NCI-H2227 treated with DMSO at 0.1 percent for 48 hours (cell line): ENCODE measurements around the gene GABRG3.
A peak's percentile ranks its signal among the peaks of the same experiment; 100 is the strongest.

Experiments
- DNase-seq: peaks from one replicate; lab custom pipeline; 2025; lab: John Stamatoyannopoulos, UW

Gene GABRG3

DNA sequence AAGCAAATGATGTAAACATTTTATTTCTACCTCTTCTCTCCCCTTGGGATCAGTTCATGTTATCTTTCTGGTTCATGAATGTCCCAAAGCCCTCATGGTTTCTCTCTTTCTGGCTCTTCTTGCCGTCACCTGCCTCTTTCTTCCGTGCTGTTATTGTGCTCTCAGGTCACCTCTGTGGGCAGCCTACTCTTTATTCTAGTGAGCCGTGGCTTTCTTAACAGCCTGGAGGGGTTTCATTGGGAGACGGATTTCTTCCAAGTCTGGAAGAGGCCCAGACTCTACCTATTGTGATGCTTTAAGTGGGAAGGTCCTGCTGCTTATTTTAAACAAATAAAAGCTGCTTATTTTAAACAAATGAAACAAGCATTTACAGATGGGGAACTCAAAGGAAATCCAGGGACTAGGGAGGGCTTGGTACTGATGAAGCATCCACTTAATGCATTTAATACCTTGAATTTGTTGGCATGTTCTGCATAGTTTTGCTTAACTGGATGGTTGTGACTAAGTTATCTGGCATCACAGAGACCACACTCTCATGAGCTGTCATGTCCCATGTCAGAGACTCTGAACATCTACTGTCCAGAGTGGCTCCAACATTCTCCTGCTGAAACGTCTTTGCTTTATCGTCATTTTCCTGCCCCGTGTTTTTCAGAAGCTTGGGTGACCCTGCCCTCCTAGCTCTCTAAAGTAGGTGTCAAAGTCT is 443.3 kb downstream of the GABRG3 start:
- DNase-seq: no peak

DNA sequence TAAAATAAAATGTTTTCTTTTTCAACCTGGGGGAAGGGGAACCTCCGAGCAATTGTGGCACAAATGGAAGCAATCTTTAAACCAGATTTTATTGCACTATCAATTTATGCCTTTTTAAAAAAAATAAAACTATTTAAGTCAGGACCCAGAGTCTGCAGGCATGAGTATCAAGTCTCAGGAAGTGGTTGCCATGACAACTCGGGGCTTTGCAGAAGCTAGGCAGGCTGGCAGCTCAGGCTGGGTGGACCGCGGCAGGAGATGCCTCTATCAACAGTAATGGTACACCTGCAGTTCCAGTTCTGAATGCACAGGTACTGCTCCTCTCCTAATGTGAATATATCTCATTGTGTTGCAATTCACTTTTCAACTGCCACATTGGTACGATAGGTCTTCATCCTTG is 447.7 kb downstream of the GABRG3 start:
- DNase-seq: peak; percentile 37

DNA sequence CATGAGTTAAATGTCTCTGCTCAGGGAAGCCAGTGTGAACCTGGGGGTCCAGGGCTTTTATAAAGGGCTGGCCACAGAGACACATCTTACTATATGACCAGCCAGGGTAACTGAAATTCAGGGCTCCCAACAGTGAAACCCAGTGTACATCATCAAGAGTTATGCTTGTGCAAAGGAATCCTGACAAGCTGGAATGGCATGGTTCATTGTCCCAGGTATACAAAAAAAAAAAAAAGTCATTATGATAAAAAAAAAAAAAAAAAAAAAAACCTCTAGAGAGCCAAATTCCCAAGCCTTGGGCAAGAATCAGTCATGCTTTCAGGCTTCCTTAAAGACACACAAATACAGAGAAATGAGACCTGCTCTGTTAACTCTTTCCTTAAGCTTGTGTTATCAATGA is 452.0 kb downstream of the GABRG3 start:
- DNase-seq: no peak

DNA sequence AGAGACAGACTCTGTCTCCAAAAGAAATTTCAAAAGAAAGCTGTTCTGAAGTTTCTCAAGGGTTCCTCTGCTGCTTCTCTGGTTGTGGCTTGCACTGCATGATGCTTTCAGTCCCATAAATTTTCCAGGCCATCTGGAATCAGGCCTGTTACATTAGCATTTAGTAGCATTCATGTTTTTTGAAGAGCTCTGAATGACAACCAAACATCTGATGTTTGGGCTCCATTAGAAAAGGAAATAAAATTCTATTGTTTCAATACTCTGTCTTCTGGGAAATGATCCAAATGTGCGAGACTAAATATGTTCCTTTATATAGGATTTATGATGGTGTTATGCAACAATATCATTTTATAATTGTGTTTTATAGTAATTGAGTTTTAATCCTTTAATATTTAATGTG is 455.8 kb downstream of the GABRG3 start:
- no peak for DNase-seq

DNA sequence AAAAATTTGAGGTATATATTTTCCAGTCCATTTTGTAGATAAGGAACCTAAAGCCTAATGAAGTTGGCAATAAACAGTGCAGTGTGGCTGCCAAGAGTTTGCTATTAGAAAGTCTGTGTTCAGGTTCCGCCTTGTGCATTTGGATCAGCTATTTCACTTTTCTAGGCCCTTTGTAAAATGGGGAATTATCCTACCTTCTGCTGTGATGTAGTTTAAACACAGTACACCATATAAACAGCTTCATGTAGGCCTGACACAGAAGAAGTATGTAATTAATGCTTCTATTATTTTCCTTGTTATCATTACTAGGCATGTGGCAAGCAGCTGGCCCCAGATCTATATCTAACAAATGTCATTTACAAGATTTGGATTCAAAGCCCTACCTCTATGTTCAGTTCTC is 456.3 kb downstream of the GABRG3 start:
- no peak for DNase-seq

DNA sequence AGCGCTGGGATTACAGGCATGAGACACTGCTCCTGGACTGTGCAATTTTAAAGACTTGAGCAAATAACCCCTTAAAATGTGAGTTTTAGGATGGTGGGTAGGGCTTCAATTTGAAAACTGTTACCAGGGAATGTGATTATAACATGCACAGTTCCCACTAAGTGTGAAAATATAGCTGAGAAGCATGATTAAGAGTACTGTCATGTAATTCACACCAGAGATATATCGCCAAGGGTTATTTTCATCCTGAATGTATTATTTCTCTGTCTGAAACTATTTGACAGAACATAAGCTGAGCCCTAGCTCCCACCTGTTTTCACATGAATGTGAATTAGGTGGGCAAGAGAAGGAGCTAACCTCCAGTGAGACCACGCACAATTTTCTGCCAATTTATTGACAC is 457.2 kb downstream of the GABRG3 start:
- no peak for DNase-seq

DNA sequence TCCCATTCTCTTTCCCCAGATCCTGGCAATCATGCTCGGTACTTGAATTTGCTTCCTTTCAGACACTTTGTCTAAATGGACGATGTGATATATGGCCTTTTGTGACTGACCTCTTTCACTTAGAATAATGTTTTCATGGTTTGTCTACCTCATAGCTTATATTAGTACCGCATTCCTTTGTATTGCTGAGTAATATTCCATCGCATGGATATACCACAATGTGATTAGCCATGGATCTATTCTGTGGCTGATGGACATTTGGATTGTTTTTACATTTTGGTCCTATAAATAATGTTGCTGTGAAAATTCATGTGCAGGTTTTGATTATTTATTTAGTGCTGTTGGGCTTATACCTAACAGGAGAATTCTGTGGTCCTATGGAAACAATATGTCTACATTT is 458.6 kb downstream of the GABRG3 start:
- no peak for DNase-seq

DNA sequence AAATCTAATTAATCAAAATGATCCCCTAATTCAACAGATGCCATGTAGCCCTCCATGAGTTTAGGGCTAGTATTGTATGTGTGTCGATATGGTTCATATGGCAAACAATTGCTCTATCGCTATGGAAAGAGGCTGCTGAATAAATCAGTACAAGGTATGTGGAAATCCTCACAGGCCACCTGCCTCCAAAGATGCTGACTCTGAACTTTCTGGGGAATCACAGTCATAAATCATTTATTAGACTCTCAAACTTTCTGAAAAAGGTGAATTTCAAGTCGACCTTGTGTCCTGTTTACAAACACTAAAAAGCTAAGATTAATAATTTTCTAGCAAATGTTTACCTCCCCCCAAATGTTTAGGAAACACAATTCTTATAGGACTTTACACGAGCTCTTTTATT is 462.6 kb downstream of the GABRG3 start:
- no peak for DNase-seq

DNA sequence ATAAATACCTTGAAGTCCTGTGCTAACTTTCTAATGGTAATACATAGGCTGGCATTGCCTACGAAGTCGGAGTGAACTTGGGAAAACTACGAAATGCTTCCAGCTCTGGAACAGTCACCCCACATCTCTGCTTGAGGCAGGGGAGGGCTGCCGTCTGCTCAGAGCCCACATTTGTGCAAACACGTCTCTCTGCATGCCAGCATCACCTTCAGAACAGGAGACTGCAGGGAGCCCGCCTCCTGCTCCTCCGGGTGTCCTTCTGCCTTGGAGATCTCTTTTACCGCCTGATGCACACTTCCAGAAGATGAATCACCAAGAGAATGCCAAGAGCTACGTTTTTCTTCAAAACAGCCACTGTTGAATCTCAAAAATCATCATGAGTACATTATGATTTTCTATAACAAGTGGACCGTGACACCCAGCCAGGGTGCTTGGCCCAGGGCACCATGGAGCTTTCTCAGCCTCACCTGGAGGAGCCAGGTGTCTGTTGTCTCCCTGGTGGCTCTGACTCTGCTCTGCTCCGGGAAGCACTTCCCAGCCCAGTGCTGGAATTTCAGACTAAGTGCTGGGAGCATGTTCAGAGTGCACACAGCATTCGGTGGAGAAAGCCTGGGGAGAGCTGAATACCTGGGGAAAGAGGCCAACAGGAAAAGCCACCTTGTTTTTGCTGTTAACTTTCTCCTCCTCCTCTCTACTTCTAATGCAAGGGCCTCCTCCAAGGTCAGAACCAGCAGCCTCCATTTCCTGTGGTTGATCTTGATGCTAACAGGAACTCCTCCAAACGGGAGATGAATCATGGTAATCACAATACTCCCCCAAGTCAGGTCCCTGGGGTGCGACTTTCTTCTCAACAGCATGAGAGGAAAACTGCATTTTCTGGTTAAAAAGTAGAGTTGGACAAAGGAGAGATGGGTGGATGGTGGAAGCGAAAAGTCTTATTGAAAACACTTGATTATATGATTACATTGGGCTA is 467.7 kb downstream of the GABRG3 start:
- no peak for DNase-seq

DNA sequence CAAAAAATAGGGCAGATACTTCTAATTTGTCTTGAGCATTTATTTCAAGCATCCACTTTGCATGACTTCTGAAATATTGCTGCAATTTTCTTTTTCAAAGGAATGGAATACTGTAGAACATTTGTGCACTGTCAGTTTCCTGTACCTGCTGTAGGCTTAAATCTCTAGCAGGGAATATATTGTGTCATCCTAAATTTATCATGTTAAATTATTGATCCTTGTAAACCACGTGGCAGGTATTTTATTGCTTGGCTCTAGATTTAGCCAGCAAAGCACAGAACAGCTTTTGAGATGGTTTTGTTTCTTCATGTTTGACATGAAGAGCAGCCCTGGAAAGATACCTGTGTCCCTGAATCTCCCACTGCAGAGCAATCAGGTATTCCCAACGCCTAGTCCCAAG is 470.1 kb downstream of the GABRG3 start:
- DNase-seq: no peak

DNA sequence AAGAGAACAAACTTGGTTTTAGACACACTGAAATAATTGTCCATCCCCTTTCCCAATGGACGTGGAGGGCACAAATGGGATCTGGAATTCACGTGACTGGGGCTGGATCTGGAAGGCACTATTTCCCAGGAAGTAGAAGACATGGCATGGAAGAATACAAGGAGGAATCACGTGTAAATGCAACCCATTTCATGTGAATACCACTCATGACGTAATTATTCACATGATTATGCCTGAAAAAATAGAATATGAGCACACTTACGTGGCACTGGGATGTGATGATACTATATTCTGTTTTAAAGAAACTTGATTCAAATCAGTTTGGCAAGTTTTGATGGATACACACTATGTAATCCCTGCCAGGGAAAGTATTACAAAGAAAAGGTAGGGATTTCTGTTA is 477.3 kb downstream of the GABRG3 start:
- DNase-seq: no peak

DNA sequence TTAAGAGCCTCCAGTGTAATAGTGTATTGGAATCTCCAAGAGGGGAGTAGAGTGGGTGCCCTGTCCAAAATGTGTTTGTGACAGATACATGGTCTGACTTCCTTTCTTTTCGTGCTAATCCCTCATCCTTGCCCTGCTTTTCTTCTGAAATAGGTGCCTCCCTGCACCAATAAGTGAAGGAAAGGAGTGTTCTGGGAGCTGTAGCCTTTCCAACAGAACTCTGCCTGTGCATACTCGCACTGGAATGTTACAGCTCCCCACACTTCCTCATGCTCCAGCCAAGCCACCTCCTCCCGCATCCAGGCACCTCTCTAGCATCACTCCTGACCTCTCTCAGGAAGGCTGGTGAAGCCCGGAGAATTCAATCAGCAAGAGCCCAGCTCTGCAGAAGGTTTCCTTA is 478.0 kb downstream of the GABRG3 start:
- no peak for DNase-seq

DNA sequence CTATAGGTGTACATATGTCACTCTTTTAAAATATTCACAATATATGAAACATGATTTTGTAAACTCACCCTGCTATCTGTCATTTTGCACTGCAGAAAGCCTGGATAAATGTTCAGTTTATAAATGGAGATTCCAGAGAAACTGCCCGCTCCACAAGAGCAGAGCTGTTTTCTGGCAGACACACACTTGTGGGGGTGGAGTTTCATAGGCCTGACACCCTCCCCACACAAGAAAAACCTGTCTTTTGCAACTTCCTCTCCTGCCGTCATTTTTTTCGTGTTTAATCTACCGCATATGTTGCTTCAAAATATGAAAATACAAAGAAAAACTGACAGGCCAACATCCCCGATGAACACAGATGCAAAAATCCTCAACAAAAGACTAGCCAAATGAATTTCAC is 479.0 kb downstream of the GABRG3 start:
- no peak for DNase-seq

DNA sequence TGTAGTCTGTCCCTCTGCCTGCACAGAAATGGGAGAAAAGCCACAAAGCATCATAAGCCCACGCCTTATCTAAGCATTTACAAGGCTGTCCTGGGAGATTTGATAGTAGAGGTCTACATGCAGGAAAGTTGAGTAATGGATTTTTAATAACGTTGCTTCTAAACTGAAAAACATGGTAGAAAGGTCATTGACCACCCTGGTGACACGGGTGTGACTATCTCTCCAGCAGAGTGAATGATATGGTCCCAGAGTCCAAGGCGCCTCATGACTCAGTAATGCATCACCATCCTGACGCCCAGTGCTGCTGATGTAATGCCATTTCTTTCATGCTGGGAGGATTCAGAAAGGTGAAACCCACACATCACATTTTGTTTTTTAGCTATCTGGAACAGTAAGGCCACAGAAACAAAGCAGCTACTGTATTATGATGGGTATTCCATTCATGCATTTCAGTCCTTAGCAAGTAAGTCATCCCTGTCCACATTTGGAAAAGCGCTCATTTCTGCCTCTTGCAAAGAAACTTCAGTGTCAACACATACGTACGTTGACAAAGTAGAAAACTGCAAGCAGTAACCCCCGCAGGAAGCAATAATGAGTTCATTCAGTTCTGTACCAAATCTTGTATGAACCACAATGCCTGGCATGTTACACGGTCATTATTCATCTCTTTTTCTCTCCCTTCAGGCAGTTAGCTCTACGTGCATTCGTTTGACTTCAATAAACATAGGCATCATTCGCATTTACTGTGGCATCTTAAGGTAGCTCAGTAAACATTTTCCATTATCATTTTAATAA is 483.5 kb downstream of the GABRG3 start:
- DNase-seq: no peak

DNA sequence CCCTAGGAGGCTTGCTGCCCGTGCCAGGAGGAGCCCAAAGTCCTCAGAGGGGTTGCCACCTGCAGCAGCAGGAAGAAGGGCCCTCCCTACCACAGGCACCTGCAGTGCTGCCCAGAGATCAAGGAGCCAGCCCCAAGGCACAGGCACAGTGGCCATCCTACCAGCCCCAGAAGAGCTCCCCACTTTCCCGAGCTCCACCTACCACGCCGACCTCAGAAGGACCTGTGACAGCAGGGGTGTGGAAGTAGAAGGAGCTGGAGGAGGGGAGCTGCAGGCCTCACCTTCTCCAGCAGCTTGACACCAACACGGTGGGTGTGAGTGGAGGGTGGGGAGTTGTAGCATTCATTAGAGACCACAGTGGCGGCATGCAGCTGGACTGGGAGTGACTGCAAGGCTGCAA is 485.8 kb downstream of the GABRG3 start:
- no peak for DNase-seq

DNA sequence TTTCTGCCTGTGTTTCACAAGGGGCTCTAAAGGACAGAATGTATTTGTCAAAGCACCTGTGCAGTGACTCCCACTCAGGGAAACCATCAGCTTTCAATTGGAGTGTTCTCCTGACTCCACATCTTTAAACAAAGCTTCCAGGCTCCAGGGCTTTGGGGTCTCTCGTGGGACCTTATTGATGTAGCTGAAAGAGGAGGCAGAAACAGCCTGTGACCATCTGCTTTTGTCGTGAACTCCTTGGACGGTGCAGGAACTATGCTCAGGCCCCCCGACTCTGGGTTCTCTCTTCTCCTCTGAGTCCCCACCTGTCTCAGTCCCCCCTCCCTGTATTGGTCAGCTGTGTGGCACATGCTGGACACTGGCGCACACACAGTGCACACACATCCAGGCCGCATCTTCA is 486.8 kb downstream of the GABRG3 start:
- no peak for DNase-seq

DNA sequence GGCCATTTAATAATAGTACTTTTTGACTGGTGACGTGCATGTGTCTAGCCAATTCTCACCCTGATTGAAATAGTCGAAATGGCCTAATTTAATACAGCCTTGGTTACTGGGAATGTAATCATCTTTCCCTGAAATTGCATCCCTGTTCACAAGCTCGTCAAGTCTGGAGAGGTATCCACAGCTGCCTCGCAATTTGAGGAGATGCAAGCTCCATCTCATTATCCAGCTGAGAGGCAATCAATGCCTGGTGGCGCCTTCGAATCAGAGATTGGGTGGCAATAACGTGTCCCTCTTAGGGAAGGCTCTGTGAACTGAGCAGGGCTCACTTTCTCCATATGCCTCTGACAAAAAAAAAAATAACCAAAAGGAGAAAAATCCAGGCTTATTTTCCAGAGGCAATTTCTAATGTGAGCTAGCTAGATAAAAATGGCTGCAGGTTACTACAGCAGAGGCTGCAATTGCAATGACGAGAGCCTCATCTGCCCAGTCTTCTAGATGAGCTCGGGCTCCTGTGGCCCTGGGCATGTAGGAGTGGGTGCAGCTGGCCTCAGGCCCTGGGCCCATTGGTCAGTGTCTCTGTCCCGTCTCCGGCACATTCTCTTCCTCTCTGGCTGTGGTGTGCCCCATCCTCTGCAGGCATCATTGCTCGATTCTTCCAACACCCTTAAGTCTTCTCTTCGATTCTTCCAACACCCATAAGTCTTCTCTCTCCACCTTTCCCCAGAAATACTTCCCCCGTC is 487.5 kb downstream of the GABRG3 start:
- no peak for DNase-seq

DNA sequence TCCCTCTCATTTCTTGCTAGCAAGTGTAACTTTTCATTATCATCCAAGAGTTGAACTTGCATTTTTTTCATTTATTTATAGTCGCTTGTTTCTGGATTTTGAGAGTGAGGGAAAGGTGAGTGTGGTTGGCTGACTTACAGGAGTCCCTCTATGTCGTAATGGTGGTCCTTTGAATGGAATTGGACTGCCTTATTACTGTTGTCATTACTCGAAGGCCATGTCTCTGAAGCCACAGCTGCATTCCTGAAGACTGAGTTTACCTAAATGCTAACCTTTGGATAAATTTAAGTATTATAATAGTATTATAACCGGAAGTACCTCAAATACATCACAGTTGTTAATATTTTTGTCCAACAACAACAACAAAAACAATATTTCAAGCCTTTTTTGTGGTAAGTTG is 488.9 kb downstream of the GABRG3 start:
- DNase-seq: no peak

DNA sequence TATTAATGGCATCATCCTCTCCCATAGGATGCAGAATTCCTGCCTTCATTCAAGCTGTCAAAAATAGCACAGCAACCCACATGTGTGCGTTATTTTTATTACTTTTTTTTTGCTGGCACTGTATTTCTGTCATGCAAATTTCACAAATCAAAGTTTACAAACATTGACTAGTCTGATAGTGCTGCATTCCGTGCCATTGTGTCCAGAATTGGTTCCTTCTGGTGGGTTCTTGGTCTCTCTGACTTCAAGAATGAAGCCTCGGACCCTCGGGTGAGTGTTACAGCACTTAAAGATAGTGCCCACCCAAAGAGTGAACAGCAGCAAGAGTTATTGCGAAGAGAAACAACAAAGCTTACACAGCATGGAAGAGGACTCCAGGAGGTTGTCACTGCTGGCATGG is 490.2 kb downstream of the GABRG3 start:
- no peak for DNase-seq

DNA sequence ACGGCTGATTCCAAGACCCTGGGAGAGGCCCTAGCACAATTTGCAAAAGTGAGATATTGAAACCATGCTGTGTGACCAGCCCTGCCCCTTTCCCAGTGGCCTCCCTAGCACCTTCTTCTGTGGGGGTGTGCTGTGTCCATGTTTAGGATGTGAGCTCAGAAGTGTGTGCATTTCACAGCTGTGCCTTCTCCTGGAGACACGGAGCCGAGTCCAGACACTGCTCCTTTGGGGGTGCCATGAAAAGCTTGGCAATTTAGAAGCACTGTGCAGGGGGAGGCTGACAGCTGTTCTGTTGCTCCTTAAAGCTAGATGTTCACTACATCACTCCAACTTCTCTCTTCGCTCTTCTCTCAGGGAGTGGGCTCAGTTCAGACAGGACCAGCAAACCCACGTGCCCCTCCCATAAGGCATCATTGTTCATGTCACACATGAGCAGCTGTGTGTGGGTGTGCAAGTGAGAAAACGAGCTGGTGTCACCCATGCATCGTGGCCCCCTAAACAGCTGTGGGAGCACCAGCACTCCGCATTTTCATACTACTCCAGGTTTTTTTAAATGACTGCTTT is 492.6 kb downstream of the GABRG3 start:
- DNase-seq: no peak

DNA sequence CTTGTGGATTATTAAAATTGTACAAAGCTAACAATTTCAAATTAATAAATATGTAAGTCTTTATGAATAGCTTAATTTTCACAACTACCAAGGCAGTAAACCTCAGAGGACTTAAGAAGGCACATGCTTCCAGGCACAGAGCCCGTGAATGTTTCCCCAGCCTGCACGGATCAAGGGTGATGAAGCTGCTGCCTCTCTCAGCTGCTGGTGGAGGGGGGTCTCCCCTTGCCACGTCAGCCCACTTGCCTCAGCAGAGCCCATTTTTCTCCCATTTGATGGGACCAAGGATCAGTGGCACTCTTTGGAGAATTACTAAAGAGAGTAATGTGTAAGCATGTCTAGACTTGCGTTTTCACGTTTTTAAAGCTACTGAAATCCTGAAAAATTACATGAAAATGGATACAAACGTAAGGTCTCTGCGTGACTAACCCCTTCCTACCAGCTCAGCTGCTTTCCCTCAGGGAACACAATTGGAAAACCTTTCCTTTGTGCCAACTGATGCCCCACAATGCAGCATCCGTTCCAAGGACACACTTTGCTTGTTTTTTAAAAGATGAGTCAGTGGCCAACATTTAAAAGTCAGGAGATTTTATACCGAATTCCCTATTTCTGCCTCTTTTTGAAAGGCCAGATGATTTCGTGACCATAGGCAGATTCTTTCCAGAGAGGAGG is 494.1 kb downstream of the GABRG3 start:
- DNase-seq: no peak
